GM12878 (cell line): ENCODE results near the gene MAST1. TPM values are rescaled to one million over a fixed set of nuclear protein-coding genes. Genes with fewer than 3 reads are reported as not detected.

Source experiments
- DPF2 ChIP-seq: fragments of 450-650 bp; IDR thresholded peaks from 2 replicates; pipeline ENCODE4 v1.6.1; 2017; ENCODE audit warnings: mild to moderate bottlenecking
- ELK1 ChIP-seq: IDR thresholded peaks from 2 replicates; pipeline ENCODE4 v1.6.1; 2012; ENCODE audit warnings: low read depth, low read length, improper control_type of control experiment
- HCFC1 ChIP-seq: fragments of 150-350 bp; IDR thresholded peaks from 2 replicates; pipeline ENCODE4 v1.6.1; 2014; ENCODE audit warnings: low read length
- IKZF1 ChIP-seq: fragments of 450-650 bp; conservative IDR thresholded peaks from 2 replicates; pipeline ENCODE4 v1.6.1; 2017; ENCODE audit warnings: antibody characterized with exemption, mild to moderate bottlenecking
- JUND ChIP-seq: IDR thresholded peaks from 2 replicates; pipeline ENCODE4 v1.6.1; 2012; ENCODE audit warnings: low read depth, mild to moderate bottlenecking, low read length, improper control_type of control experiment, moderate library complexity
- KLF5 ChIP-seq: fragments of 450-650 bp; IDR thresholded peaks from 2 replicates; pipeline ENCODE4 v1.6.1; 2014; ENCODE audit warnings: mild to moderate bottlenecking; ENCODE audit not compliant: partially characterized antibody
- MTA2 ChIP-seq: fragments of 450-650 bp; IDR thresholded peaks from 2 replicates; pipeline ENCODE4 v1.6.1; 2016; ENCODE audit warnings: low read depth, mild to moderate bottlenecking, moderate library complexity
- NFXL1 ChIP-seq: fragments of 450-650 bp; IDR thresholded peaks from 2 replicates; pipeline ENCODE4 v1.6.1; 2017; ENCODE audit warnings: antibody characterized with exemption, mild to moderate bottlenecking, borderline replicate concordance
- NFYB ChIP-seq: IDR thresholded peaks from 2 replicates; pipeline ENCODE4 v1.6.1; 2011; ENCODE audit warnings: low read depth, mild to moderate bottlenecking, low read length, improper control_type of control experiment, moderate library complexity; ENCODE audit not compliant: insufficient read depth
- PAX5 ChIP-seq: IDR thresholded peaks from 2 replicates; pipeline ENCODE4 v1.6.1; 2011; ENCODE audit warnings: low read depth, low read length, borderline replicate concordance
- POLR2AphosphoS5 ChIP-seq: IDR thresholded peaks from 2 replicates; pipeline ENCODE4 v1.6.1; 2011; ENCODE audit warnings: mild to moderate bottlenecking, low read length, inconsistent platforms
- POU2F2 ChIP-seq: IDR thresholded peaks from 3 replicates; pipeline ENCODE4 v1.6.1; 2011; ENCODE audit warnings: low read depth, mild to moderate bottlenecking, low read length, borderline replicate concordance
- RB1 ChIP-seq: fragments of 450-650 bp; formaldehyde crosslinking; IDR thresholded peaks from 2 replicates; pipeline ENCODE4 v1.6.1; 2017; ENCODE audit warnings: mild to moderate bottlenecking, borderline replicate concordance
- RELB ChIP-seq: fragments of 450-650 bp; IDR thresholded peaks from 2 replicates; pipeline ENCODE4 v1.6.1; 2017; ENCODE audit warnings: low read depth, mild to moderate bottlenecking, moderate library complexity
- SIN3A ChIP-seq: IDR thresholded peaks from 2 replicates; pipeline ENCODE4 v1.6.1; 2012; ENCODE audit warnings: low read depth, low read length, improper control_type of control experiment
- SIX5 ChIP-seq: IDR thresholded peaks from 2 replicates; pipeline ENCODE4 v1.6.1; 2011; ENCODE audit warnings: mild to moderate bottlenecking, low read depth, low read length, moderate library complexity; ENCODE audit not compliant: severe bottlenecking
- SP1 ChIP-seq: IDR thresholded peaks from one replicate; pipeline ENCODE4 v1.6.1; 2011; ENCODE audit warnings: low read depth, low read length
- SUZ12 ChIP-seq: fragments of 200-600 bp; sonication (generic); IDR thresholded peaks from one replicate; pipeline ENCODE4 v1.6.1; 2018; ENCODE audit warnings: antibody characterized with exemption, mild to moderate bottlenecking; ENCODE audit not compliant: unreplicated experiment
- TAF1 ChIP-seq: IDR thresholded peaks from 2 replicates; pipeline ENCODE4 v1.6.1; 2011; ENCODE audit warnings: mild to moderate bottlenecking, low read depth, low read length, borderline replicate concordance
- TBL1XR1 ChIP-seq: IDR thresholded peaks from 2 replicates; pipeline ENCODE4 v1.6.1; 2012; ENCODE audit warnings: low read depth, low read length, improper control_type of control experiment
- WRNIP1 ChIP-seq: IDR thresholded peaks from 2 replicates; pipeline ENCODE4 v1.6.1; 2011; ENCODE audit warnings: low read depth, low read length, improper control_type of control experiment, borderline replicate concordance
- YY1 ChIP-seq: IDR thresholded peaks from 2 replicates; pipeline ENCODE4 v1.6.1; 2011; ENCODE audit warnings: low read depth, mild to moderate bottlenecking, low read length
- ZBTB33 ChIP-seq: fragments of 450-650 bp; IDR thresholded peaks from 2 replicates; pipeline ENCODE4 v1.6.1; 2017; ENCODE audit warnings: mild to moderate bottlenecking
- polyA plus RNA-seq, 11 experiments: library from polyadenylated mRNA; depleted of rRNA in 4 of 11; unstranded in 6 of 11; stranded (reverse) in 5 of 11; fragments of >200 nt; fragmentation: Nextera tagmentation in 4 of 11; fragmentation: Illumina TruSeq in 1 of 11; extraction: Ambion mirVana in 4 of 11; extraction: Trizol in 1 of 11; gene quantifications; 1 replicate in 1 of 11; 2 replicates in 10 of 11; pipeline versions ENCODE4 v1.2.1 to v1.2.3, GENCODE V29; 2011 to 2016; ENCODE audit warnings: inconsistent platforms in 2 of 11, missing spikeins in 2 of 11, low read depth in 1 of 11
- total RNA-seq, 4 experiments: library from RNA; depleted of rRNA in 3 of 4; stranded (reverse); fragments of >200 nt in 3 of 4; fragmentation: Illumina TruSeq in 1 of 4; extraction: Trizol in 1 of 4; gene quantifications; 2 replicates each; pipeline versions ENCODE4 v1.2.1 to v1.2.3, GENCODE V29; 2013 to 2021
- TF ChIP-seq, protein P1 (sequence below): fragments of 450-650 bp; IDR thresholded peaks from 2 replicates; pipeline ENCODE4 v1.6.1; 2016; ENCODE audit warnings: mild to moderate bottlenecking

The MAST1 gene
- total and polyA plus RNA-seq, 10 of the 15 experiments (the other 5 are each of a cell fraction or from before 2014, with no cell fraction given), result 0.08 to 0.79 (median 0.44) TPM; not detected in 1

DNA sequence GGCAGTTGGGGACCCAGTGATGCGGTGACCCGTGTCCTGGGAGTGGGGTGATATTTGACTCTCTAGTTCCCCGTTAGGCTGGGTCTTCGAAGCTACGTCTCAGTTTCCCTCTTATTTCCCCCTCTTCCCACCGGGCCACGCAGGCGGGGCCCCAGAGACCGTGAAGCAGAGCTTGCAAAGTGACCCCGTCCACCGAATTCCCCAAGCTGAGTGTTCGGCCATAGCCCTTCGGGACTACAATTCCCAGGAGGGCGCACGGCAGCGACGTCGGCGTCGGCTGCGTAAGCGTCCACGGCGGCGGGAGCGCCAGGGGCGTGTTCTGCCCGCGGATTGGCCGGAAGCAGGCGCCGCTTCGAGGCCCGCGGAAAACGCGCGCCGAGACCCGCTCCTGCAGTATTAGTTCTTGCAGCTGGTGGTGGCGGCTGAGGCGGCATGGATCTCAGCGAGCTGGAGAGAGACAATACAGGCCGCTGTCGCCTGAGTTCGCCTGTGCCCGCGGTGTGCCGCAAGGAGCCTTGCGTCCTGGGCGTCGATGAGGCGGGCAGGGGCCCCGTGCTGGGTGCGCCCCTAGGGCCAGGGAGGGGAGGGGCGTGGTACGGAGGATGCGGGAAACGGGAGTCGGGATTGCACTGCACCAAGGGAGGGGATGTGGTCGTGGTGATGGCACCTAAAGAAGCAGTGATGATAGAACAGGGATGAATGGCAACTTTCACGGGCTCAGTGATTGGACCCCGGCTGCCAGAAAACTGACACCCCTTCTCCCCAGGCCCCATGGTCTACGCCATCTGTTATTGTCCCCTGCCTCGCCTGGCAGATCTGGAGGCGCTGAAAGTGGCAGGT lies 31.9 kb upstream of the MAST1 start, which contains the start of gene RNASEH2A (continued):
- TF ChIP-seq PAX5 (peak; percentile 54; the same call in 1 of the 2 replicates), TAF1 (peak; percentile 58; the same call in 1 of the 2 replicates), ELK1 (peak; percentile 50; the same call in 1 of the 2 replicates), NFYB (no peak), WRNIP1 (0 out of 2 replicates have a peak, but pooled peaks have one; percentile 8), SIN3A (peak; percentile 91; the same call in 1 of the 2 replicates), RELB (peak; percentile 41; the same call in 1 of the 2 replicates), TBL1XR1 (0 out of 2 replicates have a peak, but pooled peaks have one; percentile 15), HCFC1 (peak; percentile 96), KLF5 (peak; percentile 45), IKZF1 (peak; percentile 94), JUND (peak; percentile 1; the same call in 1 of the 2 replicates), POLR2AphosphoS5 (peak; percentile 61; the same call in 1 of the 2 replicates), YY1 (peak; percentile 96), POU2F2 (peak; percentile 24; the same call in 1 of the 3 replicates), MTA2 (no peak), RB1 (peak; percentile 95; the same call in 1 of the 2 replicates), SUZ12 (no peak), SIX5 (peak; percentile 95), DPF2 (peak; percentile 43; the same call in 1 of the 2 replicates), NFXL1 (no peak), ZBTB33 (no peak), SP1 (peak; percentile 61)
- TF ChIP-seq, protein P1, sequence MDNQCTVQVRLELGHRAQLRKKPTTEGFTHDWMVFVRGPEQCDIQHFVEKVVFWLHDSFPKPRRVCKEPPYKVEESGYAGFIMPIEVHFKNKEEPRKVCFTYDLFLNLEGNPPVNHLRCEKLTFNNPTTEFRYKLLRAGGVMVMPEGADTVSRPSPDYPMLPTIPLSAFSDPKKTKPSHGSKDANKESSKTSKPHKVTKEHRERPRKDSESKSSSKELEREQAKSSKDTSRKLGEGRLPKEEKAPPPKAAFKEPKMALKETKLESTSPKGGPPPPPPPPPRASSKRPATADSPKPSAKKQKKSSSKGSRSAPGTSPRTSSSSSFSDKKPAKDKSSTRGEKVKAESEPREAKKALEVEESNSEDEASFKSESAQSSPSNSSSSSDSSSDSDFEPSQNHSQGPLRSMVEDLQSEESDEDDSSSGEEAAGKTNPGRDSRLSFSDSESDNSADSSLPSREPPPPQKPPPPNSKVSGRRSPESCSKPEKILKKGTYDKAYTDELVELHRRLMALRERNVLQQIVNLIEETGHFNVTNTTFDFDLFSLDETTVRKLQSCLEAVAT, result peak; percentile 99
